HG03196 (cell line): ENCODE results near the gene STAT4.

Experiments used
- ATAC-seq: cut with Tn5 transposase; IDR thresholded peaks from one replicate; pipeline ENCODE4 v1.9.1; 2021; ENCODE audit not compliant: unreplicated experiment

Gene STAT4

DNA sequence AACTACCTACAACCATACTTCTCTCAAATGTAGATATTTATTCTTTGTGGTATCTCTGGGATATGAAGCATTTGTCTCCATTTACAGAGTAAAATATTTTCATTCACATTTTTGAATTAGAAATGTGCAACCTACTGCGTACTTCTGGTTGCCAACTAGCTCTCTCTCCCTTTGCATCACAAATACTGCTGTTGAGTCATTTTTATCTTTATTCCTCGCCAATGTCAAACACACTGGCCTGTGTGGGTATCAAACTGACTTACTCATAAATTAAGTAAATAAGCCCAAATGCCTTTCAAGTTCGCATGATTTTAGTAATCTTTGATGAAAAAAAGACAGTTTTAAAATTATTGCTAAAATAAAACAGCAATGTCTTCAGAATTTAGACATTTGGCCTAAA, 67.3 kb downstream of the STAT4 start:
- no peak for ATAC-seq

DNA sequence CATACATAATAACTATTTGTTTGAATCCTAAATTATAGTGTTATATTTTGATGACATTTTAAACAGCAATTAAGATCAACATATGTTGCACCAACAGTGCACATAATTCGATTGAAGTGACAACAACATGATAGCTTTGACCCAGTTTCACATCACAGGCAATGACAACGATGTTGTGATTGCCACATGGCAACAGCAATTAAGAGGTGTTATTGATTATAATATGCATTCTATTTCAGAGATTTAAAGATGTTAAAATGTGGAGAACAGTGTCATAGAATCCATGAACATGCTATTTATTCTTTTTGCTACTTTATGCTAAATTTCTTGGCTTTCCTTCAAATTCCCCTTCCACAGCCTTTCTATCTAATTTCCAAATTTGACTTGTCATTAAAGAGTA, 68.5 kb downstream of the STAT4 start:
- ATAC-seq: no peak

DNA sequence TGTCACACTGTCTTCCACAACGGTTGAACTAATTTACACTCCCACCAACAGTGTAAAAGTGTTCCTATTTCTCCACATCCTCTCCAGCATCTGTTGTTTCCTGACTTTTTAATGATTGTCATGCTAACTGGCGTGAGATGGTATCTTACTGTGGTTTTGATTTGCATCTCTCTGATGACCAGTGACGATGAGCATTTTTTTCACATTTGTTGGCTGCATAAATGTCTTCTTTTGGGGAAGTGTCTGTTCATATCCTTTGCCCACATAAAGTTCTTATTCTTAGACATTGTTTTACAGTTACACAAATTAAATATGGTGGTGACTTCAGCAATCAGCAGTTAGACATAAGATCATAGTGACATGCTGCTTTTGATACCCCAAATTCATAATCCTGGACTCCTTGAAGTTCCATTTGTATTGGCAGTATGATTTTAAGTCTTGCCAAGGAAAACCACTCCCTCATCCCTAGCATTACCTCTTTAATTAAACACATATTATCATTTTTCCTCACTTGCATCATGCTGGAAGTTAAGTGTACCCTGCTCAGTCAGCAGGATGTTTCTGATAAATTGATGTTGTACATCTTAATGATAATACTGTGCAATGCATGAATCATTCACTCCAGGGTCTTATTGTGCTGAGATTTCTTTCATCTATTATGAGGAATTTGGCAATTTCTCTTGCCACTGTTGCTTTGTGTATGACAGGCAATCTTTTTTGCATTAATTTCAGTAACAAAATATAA, 69.2 kb downstream of the STAT4 start:
- ATAC-seq: no peak

- no peak for ATAC-seq
Measured at GRCh38 chr2:191078165-191078867, 72.5 kb downstream of the STAT4 start.

DNA sequence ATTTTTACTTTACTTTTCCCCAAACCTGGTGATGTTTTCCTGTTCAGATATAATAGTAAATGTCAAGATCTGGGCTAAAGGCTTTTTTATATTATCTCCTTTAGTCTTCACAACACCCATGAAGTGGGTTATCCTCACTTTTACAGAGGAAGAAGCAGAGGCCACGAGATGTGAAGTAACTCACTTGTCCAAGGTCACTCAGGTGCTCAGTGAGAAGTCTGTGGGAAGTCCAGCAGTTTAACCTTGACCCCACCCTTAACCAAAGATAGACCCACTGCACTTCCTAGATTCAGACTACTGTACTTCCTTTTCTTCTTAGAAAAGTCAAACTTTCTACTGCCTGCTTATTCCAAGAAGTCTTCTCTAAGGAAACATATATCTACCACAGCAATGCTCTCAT, 80.5 kb downstream of the STAT4 start:
- ATAC-seq: no peak

DNA sequence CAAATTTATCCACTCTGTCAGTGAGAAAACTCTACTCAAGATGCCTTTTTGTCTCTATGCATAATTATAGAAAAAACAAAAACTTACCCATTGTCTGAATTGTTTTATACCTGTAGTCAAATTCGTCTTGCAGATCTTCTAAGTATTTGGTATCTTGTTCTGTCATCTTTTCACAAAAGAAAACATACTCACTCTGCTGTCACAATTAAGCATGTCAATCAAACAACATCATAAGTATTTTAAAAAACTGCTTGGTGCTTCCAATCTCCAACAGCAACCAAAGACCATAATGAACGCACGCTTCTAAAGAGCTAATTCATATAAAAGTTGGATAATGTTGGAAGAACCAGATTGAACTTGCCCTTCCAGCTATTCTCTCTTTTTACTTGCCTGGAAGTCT, 81.2 kb downstream of the STAT4 start:
- ATAC-seq: no peak

GRCh38 chr2:191066919-191067233, 83.9 kb downstream of the STAT4 start:
- no peak for ATAC-seq

DNA sequence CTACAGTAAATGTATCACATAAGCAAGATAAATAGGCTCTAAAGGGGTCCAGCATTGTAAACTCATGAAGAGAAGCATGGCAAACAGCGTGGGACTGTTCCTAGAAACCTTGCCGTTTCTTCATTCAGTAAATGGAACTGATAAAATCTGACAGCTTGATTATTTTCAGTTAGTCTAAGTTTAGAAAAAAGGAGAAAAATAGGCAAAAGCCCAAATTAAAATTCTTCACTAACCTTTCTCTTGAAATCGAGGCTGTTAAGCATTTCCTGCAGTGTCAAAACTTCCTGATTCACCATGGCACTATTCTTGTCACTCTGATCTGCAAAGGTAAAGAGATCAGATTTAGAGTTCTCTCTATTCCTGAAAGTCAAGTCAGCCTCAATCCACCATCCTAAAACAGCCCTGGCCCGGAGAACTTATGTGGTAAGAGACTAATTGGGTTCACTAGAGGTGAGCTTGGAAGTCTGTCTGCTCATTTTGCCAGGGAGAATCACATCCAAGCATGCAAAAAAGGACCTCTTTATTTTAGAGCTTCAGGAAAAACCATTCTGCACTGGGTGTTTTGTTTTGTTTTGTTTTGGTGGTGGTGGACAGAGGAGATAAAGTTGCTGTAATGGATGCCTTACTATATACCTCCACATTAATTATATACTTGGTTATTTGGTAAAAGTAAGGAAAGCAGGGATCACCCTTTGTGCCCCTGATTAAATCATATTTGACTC, 84.4 kb downstream of the STAT4 start:
- no peak for ATAC-seq

GRCh38 chr2:191065785-191066184, 85.0 kb downstream of the STAT4 start:
- ATAC-seq: no peak

DNA sequence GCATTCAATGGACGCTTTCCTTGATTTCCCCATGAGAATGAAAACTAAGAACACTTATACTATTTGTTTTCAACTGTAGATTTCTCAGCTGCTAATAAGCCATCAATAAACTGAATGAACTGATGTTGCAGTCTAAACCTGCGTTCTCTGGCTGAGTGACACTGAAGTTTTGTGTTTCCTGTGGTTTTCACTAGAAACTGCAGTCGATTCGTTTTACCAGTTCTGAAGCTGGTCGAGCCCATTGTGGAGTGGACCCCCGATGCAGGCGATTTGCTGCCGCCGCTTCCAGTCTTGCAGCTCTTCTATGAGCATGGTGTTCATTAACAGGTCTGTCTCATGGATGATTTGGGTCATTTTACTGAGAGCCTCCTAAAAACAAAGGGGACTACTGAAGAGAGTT, 86.2 kb downstream of the STAT4 start:
- no peak for ATAC-seq

DNA sequence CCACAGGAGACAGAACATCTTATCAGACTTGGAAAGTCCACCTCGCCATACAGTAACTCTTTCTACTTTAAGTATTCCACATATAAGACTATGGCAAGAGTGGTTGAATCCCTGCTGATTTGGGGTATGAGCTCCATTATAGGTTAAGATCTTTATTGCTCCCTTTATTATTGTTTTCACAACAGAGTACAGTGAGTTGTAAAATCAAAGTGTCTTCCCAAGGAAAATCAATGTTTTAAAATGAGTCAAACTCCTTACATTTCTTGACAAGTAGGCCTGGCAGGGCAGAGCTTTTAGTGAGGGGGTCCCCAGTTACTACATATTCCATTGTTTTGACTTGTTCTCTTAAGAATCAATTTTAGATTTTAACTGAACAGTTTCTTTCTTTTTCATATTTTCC, 87.2 kb downstream of the STAT4 start:
- no peak for ATAC-seq

GRCh38 chr2:191061381-191061980, 89.3 kb downstream of the STAT4 start:
- no peak for ATAC-seq

- no peak for ATAC-seq
Measured at GRCh38 chr2:191059308-191059707, 91.5 kb downstream of the STAT4 start.

DNA sequence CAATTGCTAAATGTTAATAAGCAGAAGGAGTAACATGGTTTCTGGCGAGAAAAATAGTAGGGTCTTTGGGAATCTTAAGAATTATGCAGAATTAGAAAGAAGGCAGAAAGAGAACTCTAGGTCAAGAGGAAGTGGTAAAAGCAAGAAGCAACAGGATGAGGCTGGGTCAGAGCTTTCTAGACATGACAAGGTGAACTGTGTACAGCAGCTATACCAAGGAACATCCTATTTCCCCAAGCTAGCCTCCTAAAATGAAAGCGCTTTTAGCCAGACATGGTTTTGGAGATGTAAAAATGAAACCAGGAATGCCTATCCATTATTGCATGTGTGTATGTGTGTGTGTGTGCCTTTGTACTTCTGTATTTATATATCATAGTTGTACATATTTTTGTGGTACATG, 94.6 kb downstream of the STAT4 start:
- ATAC-seq: no peak

DNA sequence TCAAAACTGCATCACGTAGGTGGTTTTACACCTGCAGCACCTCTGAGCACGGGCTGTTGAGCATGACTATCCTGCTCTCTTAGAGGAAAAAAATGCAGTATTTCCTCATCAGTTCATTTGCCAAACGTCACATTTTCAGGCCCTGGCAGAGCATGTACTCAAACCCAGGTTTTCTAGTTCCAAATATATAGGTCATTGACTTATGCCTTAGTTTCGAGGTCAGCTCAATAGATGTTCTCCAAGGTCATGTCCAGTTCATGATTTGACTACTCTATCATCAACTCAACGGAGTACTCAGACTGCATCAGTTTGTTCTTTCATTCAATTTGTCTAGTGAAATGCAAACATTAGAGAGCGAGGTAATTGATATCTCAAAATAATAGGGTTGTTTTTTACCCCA, 97.5 kb downstream of the STAT4 start:
- ATAC-seq: no peak

DNA sequence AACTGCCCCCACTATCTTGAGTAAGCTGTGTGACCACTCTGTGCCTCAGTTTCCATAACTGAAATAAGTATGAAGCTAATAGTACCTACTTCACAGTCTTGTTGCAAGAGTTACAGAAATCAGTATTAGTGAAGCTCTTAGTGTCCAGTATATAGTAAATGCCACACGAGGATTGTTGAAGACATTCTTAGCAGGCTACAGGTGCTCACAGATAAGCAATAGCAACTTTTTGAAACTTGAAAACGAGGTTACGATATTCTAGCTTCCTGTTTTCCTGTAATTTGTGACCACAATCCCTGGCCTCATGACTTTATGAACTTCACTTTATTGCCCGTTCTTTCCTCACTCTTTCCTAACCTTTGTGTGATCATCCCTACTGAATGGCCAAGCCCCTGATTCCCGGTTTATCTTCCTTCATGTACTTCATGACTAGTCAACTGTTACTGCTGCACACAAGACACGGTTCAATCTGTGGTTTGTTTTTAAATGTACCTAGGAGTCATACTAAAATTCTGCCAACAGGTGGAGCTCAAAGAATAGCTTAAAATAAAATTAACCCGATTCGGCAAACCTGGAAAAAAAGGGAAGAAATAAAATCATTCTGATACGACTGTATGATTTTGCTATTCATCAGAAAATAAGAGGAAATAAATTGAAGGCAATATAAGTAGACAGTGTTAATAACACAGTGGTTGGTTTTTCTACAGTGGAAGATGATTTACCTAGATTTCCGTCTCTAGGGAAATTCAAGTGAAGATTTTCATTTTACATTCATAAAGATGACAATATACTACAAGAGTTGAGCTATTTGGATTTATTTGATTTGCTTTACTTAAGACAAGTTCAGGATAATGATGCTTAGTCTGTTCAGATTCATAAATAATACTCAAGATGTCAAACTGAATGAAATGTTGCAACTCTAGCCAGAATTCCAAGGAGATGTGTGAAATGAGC, 98.7 kb downstream of the STAT4 start:
- no peak for ATAC-seq

- ATAC-seq: no peak
Measured at GRCh38 chr2:191051177-191051576, 99.6 kb downstream of the STAT4 start.

- no peak for ATAC-seq
Measured at GRCh38 chr2:191050640-191050987, 100.2 kb downstream of the STAT4 start.

GRCh38 chr2:191049728-191050639, 100.8 kb downstream of the STAT4 start:
- peak; percentile 68 for ATAC-seq

- ATAC-seq: no peak
Measured at GRCh38 chr2:191048073-191048472, 102.7 kb downstream of the STAT4 start.
